ENCODE data around the gene KRTAP1-4.
"Not testable (repeated sequence)": the region's sequence is repeated elsewhere in the genome, so short reads cannot be mapped to it uniquely, and the experiment has no call there.

Gene KRTAP1-4

DNA sequence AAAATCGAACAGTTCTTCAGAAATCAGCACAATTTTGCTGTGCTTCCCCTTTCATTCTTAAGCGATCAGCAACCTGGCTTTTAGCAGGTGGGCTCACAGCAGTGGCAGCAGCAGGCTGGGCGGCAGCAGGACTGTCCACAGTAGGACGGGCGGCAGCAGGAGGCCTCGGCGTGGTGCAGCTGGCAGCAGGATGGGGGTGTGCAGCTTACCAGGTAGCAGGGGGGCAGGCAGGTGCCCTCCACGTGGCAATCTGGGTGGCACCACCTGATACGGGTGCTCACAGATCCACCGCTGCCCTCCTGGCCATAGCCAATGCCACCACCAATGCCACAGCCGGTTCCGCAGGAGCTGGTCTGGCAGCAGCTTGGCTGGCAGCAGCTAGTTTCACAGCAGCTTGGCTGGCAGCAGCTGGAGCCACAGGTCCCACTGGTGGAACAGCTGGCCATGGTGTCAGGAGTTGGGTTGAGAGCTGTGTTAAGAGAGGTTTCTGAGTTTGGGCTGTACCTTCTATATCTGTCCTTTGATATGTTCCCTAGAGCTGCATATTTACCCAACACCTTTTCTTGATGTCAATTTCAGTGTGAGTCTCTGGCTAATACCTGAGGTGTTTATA, at the start of gene KRTAP1-4:
Gene KRTAP1-4 (minus strand): TSS at position 563 of the 613 bp plus-strand sequence. CDS start 117 bp downstream, at position 446.
- DNase-seq (ENCODE audit: low read depth in 2 of 2): no peak

- no peak for DNase-seq (ENCODE audit: low read depth in 2 of 2)
These were observed 46.8 kb upstream of the KRTAP1-4 start for GRCh38 chr17:41076788-41077187.

GRCh38 chr17:41073676-41074075, 43.7 kb upstream of the KRTAP1-4 start:
- DNase-seq (ENCODE audit: low read depth in 2 of 2): no peak

GRCh38 chr17:41071606-41072360, 41.8 kb upstream of the KRTAP1-4 start:
- no peak for DNase-seq (ENCODE audit: low read depth in 2 of 2)

DNA sequence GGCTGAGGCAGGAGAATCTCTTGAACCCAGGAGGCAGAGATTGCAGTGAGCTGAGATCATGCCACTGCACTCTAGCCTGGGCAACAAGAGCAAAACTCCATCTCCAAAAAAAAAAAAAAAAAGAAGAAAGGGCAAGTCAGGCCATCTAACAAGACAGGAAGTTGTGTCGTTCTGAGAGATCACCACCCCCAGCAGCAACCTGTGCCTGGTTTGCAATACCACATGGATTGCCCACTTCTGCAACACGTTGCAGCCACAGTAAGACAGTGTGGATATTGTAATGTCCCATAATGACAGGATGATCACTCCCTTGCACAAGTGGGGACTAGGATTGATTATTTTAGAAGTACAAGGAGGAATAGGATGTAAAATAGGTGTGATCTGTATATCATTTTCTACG, 39.0 kb upstream of the KRTAP1-4 start:
- DNase-seq (ENCODE audit: low read depth in 2 of 2): no peak

GRCh38 chr17:41067281-41067680, 37.3 kb upstream of the KRTAP1-4 start:
- DNase-seq (ENCODE audit: low read depth in 2 of 2): no peak

GRCh38 chr17:41065829-41066624, 36.0 kb upstream of the KRTAP1-4 start, which contains the start of gene KRTAP2-4:
Gene KRTAP2-4 (minus strand): TSS chr17:41065879. CDS start chr17:41065845, 34 bp downstream.
- no peak for DNase-seq (ENCODE audit: low read depth in 2 of 2)

DNA sequence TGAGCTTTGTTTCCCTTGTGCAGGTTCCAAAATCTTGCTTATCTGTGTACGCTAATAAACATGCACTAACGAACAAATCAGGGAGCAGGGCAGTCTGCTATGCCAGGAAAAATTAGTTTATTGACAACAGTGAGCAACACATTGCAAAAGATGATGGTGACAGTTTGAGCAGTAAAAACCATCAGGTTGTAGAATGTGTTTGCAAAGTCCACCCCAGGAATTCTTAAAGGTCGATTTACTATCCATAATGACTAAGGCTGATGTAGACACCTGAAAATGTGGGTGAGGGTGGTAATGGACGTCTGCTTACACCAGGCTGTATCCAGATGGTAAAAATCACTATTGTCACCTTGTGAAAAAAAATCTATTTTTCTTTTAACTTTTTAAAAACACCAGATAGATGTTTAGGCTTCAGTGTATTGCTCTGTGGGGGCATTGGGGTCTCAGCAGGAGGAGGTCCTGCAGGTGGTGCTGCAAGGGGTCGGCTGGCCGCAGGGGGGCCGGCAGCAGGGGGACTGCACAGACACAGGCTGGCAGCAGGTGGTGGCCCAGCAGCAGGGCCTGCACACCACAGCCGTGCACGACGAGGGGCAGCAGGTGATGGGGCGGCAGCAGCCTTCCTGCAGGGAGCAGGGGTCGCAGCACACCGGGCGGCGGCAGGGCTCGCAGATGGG, 35.2 kb upstream of the KRTAP1-4 start:
- not testable (repeated sequence) for DNase-seq (ENCODE audit: low read depth in 2 of 2)

DNA sequence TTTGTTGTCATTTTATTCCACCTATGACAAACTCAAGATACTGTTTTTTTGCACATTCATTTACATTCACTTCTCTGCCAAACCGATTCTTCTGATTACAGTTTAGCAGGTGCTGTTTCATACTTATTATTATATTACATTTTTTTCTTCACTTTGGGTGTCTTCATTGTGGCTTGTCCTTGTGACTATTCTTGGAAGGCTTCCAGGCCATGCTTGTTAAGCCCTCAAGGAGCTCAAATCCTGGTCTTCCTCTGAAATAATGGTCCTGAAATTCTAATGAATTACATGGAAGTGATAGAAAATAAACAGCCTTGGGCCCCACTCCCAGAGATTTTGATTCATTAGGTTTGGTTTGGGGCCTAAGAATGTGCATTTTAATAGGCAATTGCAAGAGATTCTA, 34.3 kb upstream of the KRTAP1-4 start:
- DNase-seq (ENCODE audit: low read depth in 2 of 2): no peak

DNA sequence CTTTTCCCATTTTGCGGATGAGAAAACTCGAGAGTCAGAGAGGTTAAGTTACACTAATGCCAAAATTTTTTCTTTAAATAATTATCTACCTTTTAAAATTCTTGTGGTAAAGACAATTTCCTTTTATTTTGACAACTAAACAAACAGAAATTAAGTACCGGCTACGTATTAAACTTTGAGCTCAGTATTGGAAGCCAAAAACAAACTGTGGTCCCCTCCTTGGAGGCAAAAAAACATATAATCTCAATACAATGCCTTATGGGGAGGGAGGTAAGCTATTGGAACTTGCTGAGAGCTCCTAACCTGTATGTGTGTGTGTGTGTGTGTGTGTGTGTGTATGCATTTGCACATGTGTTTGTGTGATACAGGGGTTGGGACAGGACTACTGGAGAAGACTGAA, 33.5 kb upstream of the KRTAP1-4 start:
- no peak for DNase-seq (ENCODE audit: low read depth in 2 of 2)

DNA sequence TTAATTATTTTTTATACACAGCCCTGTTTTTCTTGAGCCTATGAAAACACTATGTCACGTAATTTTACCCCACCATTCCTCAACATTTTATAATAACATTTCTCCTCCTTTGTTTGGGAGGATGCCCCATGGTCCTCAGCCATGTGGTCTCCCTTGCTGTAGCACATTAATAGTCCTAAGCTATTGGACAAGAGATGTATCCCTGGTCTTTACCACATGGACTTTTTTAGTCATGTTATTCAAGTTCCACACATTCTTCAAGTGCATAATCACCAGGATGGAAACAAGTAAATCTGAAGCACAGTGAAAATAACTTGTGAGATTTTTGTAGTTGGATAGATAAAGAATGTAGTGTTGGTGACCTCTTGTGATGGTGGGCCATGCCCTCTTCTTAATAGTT, 32.0 kb upstream of the KRTAP1-4 start:
- no peak for DNase-seq (ENCODE audit: low read depth in 2 of 2)

GRCh38 chr17:41060052-41060604, 30.1 kb upstream of the KRTAP1-4 start, which contains the start of gene KRTAP2-3:
Gene KRTAP2-3 (minus strand): TSS chr17:41060114. CDS start chr17:41060050, 64 bp downstream.
- DNase-seq (ENCODE audit: low read depth in 2 of 2): no peak

GRCh38 chr17:41059276-41060051, 29.5 kb upstream of the KRTAP1-4 start:
- DNase-seq (ENCODE audit: low read depth in 2 of 2): not testable (repeated sequence)

DNA sequence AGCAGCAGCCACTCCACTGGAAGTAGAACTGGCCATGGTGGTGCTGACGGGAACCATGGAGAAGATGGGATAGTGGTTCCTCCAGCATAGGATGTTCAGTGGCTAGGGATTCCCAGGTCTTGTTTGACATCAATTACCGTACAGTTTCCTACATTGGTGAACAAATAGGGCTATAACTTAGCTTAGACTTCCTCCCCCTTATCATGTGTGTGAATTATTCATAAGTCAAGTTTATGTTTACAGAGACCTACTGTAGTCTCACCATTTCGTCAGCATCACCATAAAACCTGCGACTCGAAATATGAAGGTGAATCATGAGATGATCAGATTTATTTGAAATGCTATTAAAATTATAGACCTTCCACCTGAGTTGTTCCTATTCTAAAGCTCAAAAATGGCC, 28.7 kb upstream of the KRTAP1-4 start:
- DNase-seq (ENCODE audit: low read depth in 2 of 2): no peak

- no peak for DNase-seq (ENCODE audit: low read depth in 2 of 2)
These were observed 27.6 kb upstream of the KRTAP1-4 start for GRCh38 chr17:41057547-41057946.

DNA sequence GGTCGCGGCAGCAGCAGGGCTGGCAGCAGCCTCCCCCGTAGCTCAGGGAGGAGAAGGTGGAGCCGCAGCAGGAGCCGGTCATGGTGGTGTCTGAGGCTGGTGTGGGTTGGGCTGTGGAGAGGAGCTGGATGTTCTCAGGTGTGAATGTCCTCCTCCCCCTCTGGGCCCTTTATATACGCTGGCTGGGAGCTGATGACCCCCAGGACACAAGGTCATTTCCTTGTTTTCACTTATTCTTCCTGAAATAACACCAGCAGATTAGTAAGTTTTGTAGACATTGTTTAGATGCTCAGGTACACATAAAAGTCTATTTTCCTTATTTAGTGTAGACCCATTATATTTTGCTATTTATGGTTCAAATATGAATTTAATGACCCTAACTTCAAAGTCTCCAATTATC, 25.1 kb upstream of the KRTAP1-4 start, which contains the start of gene KRTAP2-2:
Gene KRTAP2-2 (minus strand): TSS at position 101 of the 400 bp plus-strand sequence. CDS start 19 bp downstream, at position 82.
- DNase-seq (ENCODE audit: low read depth in 2 of 2): not testable (repeated sequence)

DNA sequence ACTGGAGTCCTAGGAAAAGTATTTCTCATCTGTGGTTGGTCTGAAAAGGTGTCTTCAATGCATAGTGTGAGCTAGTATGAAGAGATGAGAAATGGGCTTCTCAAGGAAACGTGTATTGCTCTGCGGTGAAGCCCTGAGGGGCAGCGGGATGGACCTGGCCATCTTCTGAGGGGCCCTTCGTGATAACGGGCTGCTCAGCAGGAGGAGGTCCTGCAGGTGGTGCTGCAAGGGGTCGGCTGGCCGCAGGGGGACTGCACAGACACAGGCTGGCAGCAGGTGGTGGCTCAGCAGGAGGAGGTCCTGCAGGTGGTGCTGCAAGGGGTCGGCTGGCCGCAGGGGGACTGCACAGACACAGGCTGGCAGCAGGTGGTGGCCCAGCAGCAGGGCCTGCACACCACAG, 24.6 kb upstream of the KRTAP1-4 start:
- DNase-seq (ENCODE audit: low read depth in 2 of 2): not testable (repeated sequence)

- DNase-seq (ENCODE audit: low read depth in 2 of 2): no peak
These were observed 24.0 kb upstream of the KRTAP1-4 start for GRCh38 chr17:41054025-41054424.

- no peak for DNase-seq (ENCODE audit: low read depth in 2 of 2)
These were observed 22.6 kb upstream of the KRTAP1-4 start for GRCh38 chr17:41052566-41052965.

DNA sequence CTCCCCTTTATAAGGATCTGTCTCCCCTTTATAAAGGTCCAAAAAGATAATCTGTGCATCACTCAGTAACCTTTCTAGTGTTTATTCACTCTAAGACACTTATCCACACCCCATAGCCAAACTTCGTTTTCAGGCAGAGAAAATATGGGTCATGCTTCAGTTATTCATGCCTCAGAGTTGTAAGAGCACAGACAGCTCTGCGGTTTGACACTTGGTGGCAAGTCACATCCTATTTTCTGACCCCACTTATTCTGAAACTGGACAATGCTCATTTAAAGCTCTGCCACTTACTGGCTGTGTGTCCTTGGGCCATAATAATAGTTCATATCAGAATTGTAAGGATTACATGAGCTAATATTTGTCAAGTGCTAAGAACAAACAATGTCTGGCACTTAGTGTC, 19.1 kb upstream of the KRTAP1-4 start:
- no peak for DNase-seq (ENCODE audit: low read depth in 2 of 2)
